ENCODE results near the gene TSPY10.
"Not testable (repeated sequence)": the region's sequence is repeated elsewhere in the genome, so short reads cannot be mapped to it uniquely, and the experiment has no call there.

DNA sequence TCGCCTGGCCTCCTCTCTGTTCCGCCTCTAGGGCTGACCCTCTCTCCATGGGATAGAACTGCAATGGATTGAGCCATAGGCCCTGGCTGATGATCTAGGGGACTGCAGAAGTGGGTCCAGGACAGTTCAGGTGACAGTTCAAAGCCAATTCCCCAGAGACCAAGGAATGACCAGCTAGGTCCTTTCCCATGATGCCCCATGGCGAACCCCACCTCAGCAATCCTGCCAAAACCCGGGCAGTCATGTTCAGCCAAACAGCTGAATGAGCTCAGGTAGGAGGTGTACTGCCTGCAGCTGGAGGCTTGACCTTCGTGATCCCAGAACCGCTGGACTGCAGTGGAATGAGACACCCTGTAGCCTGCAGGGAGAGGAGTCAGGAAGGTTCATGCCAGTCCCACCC, 23.3 kb upstream of the TSPY10 start:
- TF ChIP-seq NR3C1 (IDR thresholded peaks at IDR 0.05); POLR2A (IDR thresholded peaks at IDR 0.05; ENCODE audit: low read length); ESRRA (IDR thresholded peaks at IDR 0.05; ENCODE audit: borderline replicate concordance, low read length); HDAC2 (IDR thresholded peaks at IDR 0.05); RAD21 (conservative IDR thresholded peaks at IDR 0.05 in 1 of 2, IDR thresholded peaks at IDR 0.05 in 1 of 2); EP300 (IDR thresholded peaks at IDR 0.05); KDM1A (IDR thresholded peaks at IDR 0.05; ENCODE audit: low read depth); TP53 (CRISPR knock-in tag; IDR thresholded peaks at IDR 0.05); FOXS1 (CRISPR knock-in tag; IDR thresholded peaks at IDR 0.05): not testable (repeated sequence)
- TF ChIP-seq, protein P1, sequence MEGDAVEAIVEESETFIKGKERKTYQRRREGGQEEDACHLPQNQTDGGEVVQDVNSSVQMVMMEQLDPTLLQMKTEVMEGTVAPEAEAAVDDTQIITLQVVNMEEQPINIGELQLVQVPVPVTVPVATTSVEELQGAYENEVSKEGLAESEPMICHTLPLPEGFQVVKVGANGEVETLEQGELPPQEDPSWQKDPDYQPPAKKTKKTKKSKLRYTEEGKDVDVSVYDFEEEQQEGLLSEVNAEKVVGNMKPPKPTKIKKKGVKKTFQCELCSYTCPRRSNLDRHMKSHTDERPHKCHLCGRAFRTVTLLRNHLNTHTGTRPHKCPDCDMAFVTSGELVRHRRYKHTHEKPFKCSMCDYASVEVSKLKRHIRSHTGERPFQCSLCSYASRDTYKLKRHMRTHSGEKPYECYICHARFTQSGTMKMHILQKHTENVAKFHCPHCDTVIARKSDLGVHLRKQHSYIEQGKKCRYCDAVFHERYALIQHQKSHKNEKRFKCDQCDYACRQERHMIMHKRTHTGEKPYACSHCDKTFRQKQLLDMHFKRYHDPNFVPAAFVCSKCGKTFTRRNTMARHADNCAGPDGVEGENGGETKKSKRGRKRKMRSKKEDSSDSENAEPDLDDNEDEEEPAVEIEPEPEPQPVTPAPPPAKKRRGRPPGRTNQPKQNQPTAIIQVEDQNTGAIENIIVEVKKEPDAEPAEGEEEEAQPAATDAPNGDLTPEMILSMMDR (IDR thresholded peaks at IDR 0.05): not testable (repeated sequence)
- TF ChIP-seq, protein P2, sequence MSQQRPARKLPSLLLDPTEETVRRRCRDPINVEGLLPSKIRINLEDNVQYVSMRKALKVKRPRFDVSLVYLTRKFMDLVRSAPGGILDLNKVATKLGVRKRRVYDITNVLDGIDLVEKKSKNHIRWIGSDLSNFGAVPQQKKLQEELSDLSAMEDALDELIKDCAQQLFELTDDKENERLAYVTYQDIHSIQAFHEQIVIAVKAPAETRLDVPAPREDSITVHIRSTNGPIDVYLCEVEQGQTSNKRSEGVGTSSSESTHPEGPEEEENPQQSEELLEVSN (IDR thresholded peaks at IDR 0.05; ENCODE audit: borderline replicate concordance, low read depth): not testable (repeated sequence)
- TF ChIP-seq, protein P3, sequence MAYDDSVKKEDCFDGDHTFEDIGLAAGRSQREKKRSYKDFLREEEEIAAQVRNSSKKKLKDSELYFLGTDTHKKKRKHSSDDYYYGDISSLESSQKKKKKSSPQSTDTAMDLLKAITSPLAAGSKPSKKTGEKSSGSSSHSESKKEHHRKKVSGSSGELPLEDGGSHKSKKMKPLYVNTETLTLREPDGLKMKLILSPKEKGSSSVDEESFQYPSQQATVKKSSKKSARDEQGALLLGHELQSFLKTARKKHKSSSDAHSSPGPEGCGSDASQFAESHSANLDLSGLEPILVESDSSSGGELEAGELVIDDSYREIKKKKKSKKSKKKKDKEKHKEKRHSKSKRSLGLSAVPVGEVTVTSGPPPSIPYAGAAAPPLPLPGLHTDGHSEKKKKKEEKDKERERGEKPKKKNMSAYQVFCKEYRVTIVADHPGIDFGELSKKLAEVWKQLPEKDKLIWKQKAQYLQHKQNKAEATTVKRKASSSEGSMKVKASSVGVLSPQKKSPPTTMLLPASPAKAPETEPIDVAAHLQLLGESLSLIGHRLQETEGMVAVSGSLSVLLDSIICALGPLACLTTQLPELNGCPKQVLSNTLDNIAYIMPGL (CRISPR knock-in tag; IDR thresholded peaks at IDR 0.05; ENCODE audit: borderline replicate concordance): not testable (repeated sequence)

Measured in A549 (cell line).